ENCODE results near the gene WASHC2A.
"Not testable (repeated sequence)": the region's sequence is repeated elsewhere in the genome, so short reads cannot be mapped to it uniquely, and the experiment has no call there.

WASHC2A gene

GRCh38 chr10:50159856-50160255 is 92.1 kb downstream of the WASHC2A start:
- not testable (repeated sequence) for DNase-seq

GRCh38 chr10:50165038-50165437 is 97.3 kb downstream of the WASHC2A start:
- DNase-seq, result not testable (repeated sequence)

GRCh38 chr10:50167833-50168232 is 100.1 kb downstream of the WASHC2A start:
- not testable (repeated sequence) for DNase-seq

- DNase-seq, result not testable (repeated sequence)
These were observed 101.8 kb downstream of the WASHC2A start for GRCh38 chr10:50169506-50169905.

- not testable (repeated sequence) for DNase-seq
These were observed 107.2 kb downstream of the WASHC2A start for GRCh38 chr10:50174788-50175525.
